ENCODE measurements around the gene PSPH. TPM values are rescaled to one million over a fixed set of nuclear protein-coding genes. Genes with fewer than 3 reads are reported as not detected.
"Not testable (repeated sequence)": the region's sequence is repeated elsewhere in the genome, so short reads cannot be mapped to it uniquely, and the experiment has no call there.

PSPH gene
- total and polyA plus RNA-seq, 5 donors from 2014 or later, result 1.5 to 6.6 (median 5.6) TPM

- Histone ChIP-seq H3K27me3 (ENCODE audit: control insufficient read depth, insufficient read depth, low read length) (no peaks in the 10 kb centered on the region), H3K36me3 (ENCODE audit: control insufficient read depth, insufficient read depth, low read length) (peaks cover 51% of the 10 kb centered on the region), H3K4me1 (ENCODE audit: control insufficient read depth, insufficient read depth, low read length, poor library complexity, severe bottlenecking) (peaks cover 28% of the 10 kb centered on the region), H3K27ac (ENCODE audit: insufficient read depth, low read length, poor library complexity, severe bottlenecking) (no peak overlapping the region), H3K4me3 (ENCODE audit: low read depth, low read length) (no peak overlapping the region), H3K9me3 (ENCODE audit: control insufficient read depth in 2 of 2, low read length in 2 of 2) (no peaks in the 10 kb centered on the region)
- H3K4me3 Mint-ChIP-seq, result peak overlapping the region; percentile 78 to 93 (median 85)
- H3K27ac Mint-ChIP-seq, result peak overlapping the region in 1 of 3 donors; percentile 80
- no peaks in the 10 kb centered on the region for H3K9me3 Mint-ChIP-seq
- no peaks in the 10 kb centered on the region for H3K27me3 Mint-ChIP-seq
- H3K36me3 Mint-ChIP-seq, result peaks cover 16% of the 10 kb centered on the region
- peaks cover 13 to 54% (median 27%) of the 10 kb centered on the region in 4 donors for H3K4me1 Mint-ChIP-seq
- no peak for ATAC-seq (ENCODE audit: low read depth in 2 of 2)
- DNase-seq, result no peak
Measured at GRCh38 chr7:56053379-56053778, 2.1 kb upstream of the PSPH start.

GRCh38 chr7:56051053-56051338, 248 bp downstream of the PSPH start:
- H3K36me3 ChIP-seq (ENCODE audit: control insufficient read depth, insufficient read depth, low read length), result peaks cover 27% of the 10 kb centered on the region
- H3K4me3 Mint-ChIP-seq, result peak overlapping the region; percentile 90 to 98 (median 94)
- H3K9me3 Mint-ChIP-seq, result no peaks in the 10 kb centered on the region
- H3K4me3 ChIP-seq (ENCODE audit: low read depth, low read length), result peak overlapping the region; percentile 83
- peak overlapping the region; percentile 84 for H3K27ac ChIP-seq (ENCODE audit: insufficient read depth, low read length, poor library complexity, severe bottlenecking)
- no peaks in the 10 kb centered on the region for H3K27me3 Mint-ChIP-seq
- DNase-seq (no peak), ATAC-seq (ENCODE audit: low read depth in 2 of 2) (no peak)
- peaks cover 13 to 52% (median 29%) of the 10 kb centered on the region in 4 donors for H3K4me1 Mint-ChIP-seq
- H3K9me3 ChIP-seq (ENCODE audit: control insufficient read depth in 2 of 2, low read length in 2 of 2), result no peaks in the 10 kb centered on the region
- H3K27me3 ChIP-seq (ENCODE audit: control insufficient read depth, insufficient read depth, low read length), result no peaks in the 10 kb centered on the region
- H3K4me1 ChIP-seq (ENCODE audit: control insufficient read depth, insufficient read depth, low read length, poor library complexity, severe bottlenecking), result peaks cover 28% of the 10 kb centered on the region
- H3K36me3 Mint-ChIP-seq, result peaks cover under 1% of the 10 kb centered on the region
- H3K27ac Mint-ChIP-seq, result peak overlapping the region; percentile 89 to 97 (median 96)

GRCh38 chr7:56048763-56049162, 2.5 kb downstream of the PSPH start:
- ATAC-seq (ENCODE audit: low read depth in 2 of 2); H3K9me3 Mint-ChIP-seq; H3K27me3 ChIP-seq (ENCODE audit: control insufficient read depth, insufficient read depth, low read length); H3K36me3 Mint-ChIP-seq; H3K27me3 Mint-ChIP-seq; DNase-seq; H3K27ac Mint-ChIP-seq; H3K9me3 ChIP-seq (ENCODE audit: control insufficient read depth in 2 of 2, low read length in 2 of 2); H3K36me3 ChIP-seq (ENCODE audit: control insufficient read depth, insufficient read depth, low read length); H3K27ac ChIP-seq (ENCODE audit: insufficient read depth, low read length, poor library complexity, severe bottlenecking); H3K4me3 ChIP-seq (ENCODE audit: low read depth, low read length): not testable (repeated sequence)
- H3K4me1 ChIP-seq (ENCODE audit: control insufficient read depth, insufficient read depth, low read length, poor library complexity, severe bottlenecking), result peaks cover 28% of the 10 kb centered on the region
- H3K4me3 Mint-ChIP-seq, result peak overlapping the region in 1 of 4 donors; percentile 58
- H3K4me1 Mint-ChIP-seq, result peaks cover 10 to 34% (median 23%) of the 10 kb centered on the region in 4 donors

- no peak overlapping the region for H3K27ac ChIP-seq (ENCODE audit: insufficient read depth, low read length, poor library complexity, severe bottlenecking)
- no peaks in the 10 kb centered on the region for H3K36me3 Mint-ChIP-seq
Measured at GRCh38 chr7:56048245-56048644, 3.0 kb downstream of the PSPH start.

GRCh38 chr7:56047446-56048116, 3.7 kb downstream of the PSPH start:
- H3K9me3 Mint-ChIP-seq; H3K27me3 ChIP-seq (ENCODE audit: control insufficient read depth, insufficient read depth, low read length); DNase-seq; H3K9me3 ChIP-seq (ENCODE audit: control insufficient read depth in 2 of 2, low read length in 2 of 2); H3K27ac ChIP-seq (ENCODE audit: insufficient read depth, low read length, poor library complexity, severe bottlenecking); H3K4me3 Mint-ChIP-seq; H3K4me3 ChIP-seq (ENCODE audit: low read depth, low read length); H3K36me3 ChIP-seq (ENCODE audit: control insufficient read depth, insufficient read depth, low read length); ATAC-seq (ENCODE audit: low read depth in 2 of 2); H3K27me3 Mint-ChIP-seq; H3K27ac Mint-ChIP-seq; H3K36me3 Mint-ChIP-seq: not testable (repeated sequence)
- peaks cover 10 to 23% (median 17%) of the 10 kb centered on the region in 4 donors for H3K4me1 Mint-ChIP-seq
- H3K4me1 ChIP-seq (ENCODE audit: control insufficient read depth, insufficient read depth, low read length, poor library complexity, severe bottlenecking), result peaks cover 20% of the 10 kb centered on the region

More at GRCh38 chr7:56048245-56048644, 3.0 kb downstream of the PSPH start:
- Mint-ChIP-seq H3K4me1 (peaks cover 10 to 29% (median 20%) of the 10 kb centered on the region in 4 donors), H3K4me3 (peak overlapping the region in 1 of 4 donors; percentile 58), H3K27ac (no peak overlapping the region), H3K27me3 (no peaks in the 10 kb centered on the region), H3K9me3 (no peaks in the 10 kb centered on the region)
- Histone ChIP-seq H3K27me3 (ENCODE audit: control insufficient read depth, insufficient read depth, low read length) (no peaks in the 10 kb centered on the region), H3K4me1 (ENCODE audit: control insufficient read depth, insufficient read depth, low read length, poor library complexity, severe bottlenecking) (peaks cover 26% of the 10 kb centered on the region), H3K36me3 (ENCODE audit: control insufficient read depth, insufficient read depth, low read length) (peaks cover 2% of the 10 kb centered on the region), H3K4me3 (ENCODE audit: low read depth, low read length) (no peak overlapping the region), H3K9me3 (ENCODE audit: control insufficient read depth in 2 of 2, low read length in 2 of 2) (no peaks in the 10 kb centered on the region)
- ATAC-seq (ENCODE audit: low read depth in 2 of 2), result no peak
- no peak for DNase-seq

GRCh38 chr7:56046721-56047445, 4.4 kb downstream of the PSPH start:
- peak overlapping the region in 1 of 4 donors; percentile 44 for H3K4me3 Mint-ChIP-seq

GRCh38 chr7:56045758-56046157, 5.5 kb downstream of the PSPH start:
- not testable (repeated sequence) for H3K9me3 Mint-ChIP-seq; H3K4me3 ChIP-seq (ENCODE audit: low read depth, low read length); H3K9me3 ChIP-seq (ENCODE audit: control insufficient read depth in 2 of 2, low read length in 2 of 2); DNase-seq; H3K36me3 Mint-ChIP-seq; H3K36me3 ChIP-seq (ENCODE audit: control insufficient read depth, insufficient read depth, low read length); H3K27me3 ChIP-seq (ENCODE audit: control insufficient read depth, insufficient read depth, low read length); ATAC-seq (ENCODE audit: low read depth in 2 of 2); H3K27me3 Mint-ChIP-seq; H3K27ac ChIP-seq (ENCODE audit: insufficient read depth, low read length, poor library complexity, severe bottlenecking); H3K4me3 Mint-ChIP-seq; H3K4me1 ChIP-seq (ENCODE audit: control insufficient read depth, insufficient read depth, low read length, poor library complexity, severe bottlenecking)
- Mint-ChIP-seq H3K4me1 (peaks cover 10 to 17% (median 11%) of the 10 kb centered on the region in 4 donors), H3K27ac (peak overlapping the region in 1 of 3 donors; percentile 55)

More at GRCh38 chr7:56046721-56047445, 4.4 kb downstream of the PSPH start:
- H3K27ac Mint-ChIP-seq, result no peak overlapping the region
- no peak overlapping the region for H3K4me3 ChIP-seq (ENCODE audit: low read depth, low read length)
- H3K4me1 Mint-ChIP-seq, result peaks cover 10 to 22% (median 14%) of the 10 kb centered on the region in 4 donors
- H3K4me1 ChIP-seq (ENCODE audit: control insufficient read depth, insufficient read depth, low read length, poor library complexity, severe bottlenecking), result peaks cover 13% of the 10 kb centered on the region
- no peak for DNase-seq
- no peaks in the 10 kb centered on the region for H3K9me3 ChIP-seq (ENCODE audit: control insufficient read depth in 2 of 2, low read length in 2 of 2)
- H3K36me3 ChIP-seq (ENCODE audit: control insufficient read depth, insufficient read depth, low read length), result no peaks in the 10 kb centered on the region
- no peaks in the 10 kb centered on the region for H3K9me3 Mint-ChIP-seq
- H3K36me3 Mint-ChIP-seq, result no peaks in the 10 kb centered on the region
- H3K27me3 ChIP-seq (ENCODE audit: control insufficient read depth, insufficient read depth, low read length), result no peaks in the 10 kb centered on the region
- no peak for ATAC-seq (ENCODE audit: low read depth in 2 of 2)
- no peak overlapping the region for H3K27ac ChIP-seq (ENCODE audit: insufficient read depth, low read length, poor library complexity, severe bottlenecking)
- no peaks in the 10 kb centered on the region for H3K27me3 Mint-ChIP-seq

Data from CD4-positive, CD25-positive, alpha-beta regulatory T cell (primary cell).